Activated T-cell treated with anti-CD3 and anti-CD28 coated beads, Interleukin-2, amount 50 U/mL, for 1 hour (primary cell): ENCODE measurements around the gene MRPL52.
"Not testable (repeated sequence)": the region's sequence is repeated elsewhere in the genome, so short reads cannot be mapped to it uniquely, and the experiment has no call there.

Source experiments
- DNase-seq: peaks from one replicate; pipeline ENCODE4 v3.0.0-alpha.2; 2020

MRPL52 gene

GRCh38 chr14:22829661-22830442 is at the start of gene MRPL52:
TSS of gene MRPL52 (plus strand) at chr14:22829887. CDS start at chr14:22829913, 26 bp downstream.
- peak; percentile 87 for DNase-seq

- no peak for DNase-seq
Observed at GRCh38 chr14:22780105-22780679, 49.5 kb upstream of the MRPL52 start.

- DNase-seq: no peak
Observed at GRCh38 chr14:22780941-22781300, 48.8 kb upstream of the MRPL52 start.

DNA sequence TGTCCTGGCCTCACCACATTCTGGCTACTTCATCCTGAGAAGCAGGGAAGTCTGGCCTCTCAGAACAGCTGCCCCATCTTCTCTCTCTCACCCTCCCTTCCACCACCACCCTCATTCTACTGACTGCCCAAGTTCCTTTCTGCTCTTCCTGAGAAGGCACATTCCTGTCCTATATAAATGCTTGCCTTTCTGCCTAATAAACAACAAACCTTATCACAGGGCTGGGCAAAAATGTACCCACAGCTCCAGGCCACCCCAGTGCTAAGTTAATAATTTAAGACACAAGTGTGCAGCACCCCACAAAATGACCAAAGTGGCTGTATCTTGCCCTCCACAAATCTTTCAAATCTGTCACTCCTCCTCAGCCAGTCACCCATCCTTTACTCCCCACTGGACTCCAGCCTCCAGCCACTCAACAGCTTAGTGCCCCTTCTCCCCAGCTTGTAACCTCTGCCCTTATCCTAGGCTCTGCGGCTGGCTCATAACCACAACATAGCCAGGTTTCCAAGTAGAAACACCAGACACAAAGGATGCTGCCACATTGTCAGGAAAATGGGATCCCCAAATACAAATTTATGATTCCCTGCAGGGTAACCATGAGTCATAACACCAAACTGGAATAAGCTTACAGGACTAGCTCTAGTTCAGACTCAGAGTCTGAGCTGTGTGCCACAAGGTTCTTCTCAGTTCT is 48.2 kb upstream of the MRPL52 start:
- DNase-seq: no peak

- DNase-seq: no peak
Observed at GRCh38 chr14:22786685-22787084, 43.0 kb upstream of the MRPL52 start.

- DNase-seq: no peak
Observed at GRCh38 chr14:22791301-22791700, 38.4 kb upstream of the MRPL52 start.

DNA sequence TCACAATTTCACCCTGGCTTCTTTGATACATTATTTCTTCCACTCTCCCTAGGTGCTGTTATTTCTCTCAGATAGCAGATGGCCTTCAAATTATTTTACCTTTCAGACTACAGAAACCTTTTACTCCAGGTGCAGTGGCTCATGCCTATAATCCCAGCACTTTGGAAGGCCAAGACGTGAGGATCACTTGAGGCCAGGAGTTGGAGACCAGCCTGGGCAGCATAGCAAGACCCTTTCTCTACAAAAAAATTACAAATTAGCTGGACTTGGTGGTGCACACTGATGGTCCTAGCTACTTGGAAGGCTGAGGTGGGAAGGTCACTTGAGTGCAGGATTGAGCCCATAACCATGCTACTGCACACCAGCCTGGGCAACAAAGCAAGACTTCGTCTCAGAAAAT is 37.5 kb upstream of the MRPL52 start:
- DNase-seq: no peak

GRCh38 chr14:22793550-22793949 is 36.1 kb upstream of the MRPL52 start:
- not testable (repeated sequence) for DNase-seq

- DNase-seq: no peak
Observed at GRCh38 chr14:22793976-22794375, 35.7 kb upstream of the MRPL52 start.

GRCh38 chr14:22794551-22794951 is 35.1 kb upstream of the MRPL52 start:
- DNase-seq: no peak

DNA sequence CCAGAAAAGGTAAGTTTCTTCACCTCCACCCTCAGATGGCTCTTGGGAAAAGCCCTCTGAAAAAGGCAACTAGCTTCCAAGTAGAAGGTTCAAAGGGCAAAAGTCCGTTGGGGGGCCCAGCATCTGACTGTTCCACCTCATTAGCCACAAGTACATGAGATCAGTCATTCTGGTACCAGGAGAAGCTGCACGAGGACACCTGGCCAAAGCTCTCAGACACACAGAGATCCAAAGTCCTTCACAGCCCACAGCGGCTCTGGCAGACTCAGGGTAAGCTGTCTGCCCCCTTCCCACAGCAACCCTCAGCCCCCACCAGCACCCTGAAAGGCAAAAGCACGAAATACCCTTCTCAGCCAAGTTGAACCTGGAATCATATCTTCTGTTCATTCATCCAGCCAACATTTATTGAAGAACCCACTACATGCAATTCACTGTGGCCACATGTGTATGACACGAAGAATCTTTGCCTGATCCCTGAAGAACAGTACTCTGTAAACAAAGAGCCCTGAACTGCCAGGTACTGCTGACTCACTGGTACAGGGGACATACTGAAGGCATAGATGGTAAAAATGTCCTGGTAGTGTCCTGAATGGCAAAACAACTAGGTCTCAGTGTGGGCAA is 33.5 kb upstream of the MRPL52 start:
- DNase-seq: no peak

GRCh38 chr14:22797017-22797917 is 32.4 kb upstream of the MRPL52 start:
- no peak for DNase-seq

DNA sequence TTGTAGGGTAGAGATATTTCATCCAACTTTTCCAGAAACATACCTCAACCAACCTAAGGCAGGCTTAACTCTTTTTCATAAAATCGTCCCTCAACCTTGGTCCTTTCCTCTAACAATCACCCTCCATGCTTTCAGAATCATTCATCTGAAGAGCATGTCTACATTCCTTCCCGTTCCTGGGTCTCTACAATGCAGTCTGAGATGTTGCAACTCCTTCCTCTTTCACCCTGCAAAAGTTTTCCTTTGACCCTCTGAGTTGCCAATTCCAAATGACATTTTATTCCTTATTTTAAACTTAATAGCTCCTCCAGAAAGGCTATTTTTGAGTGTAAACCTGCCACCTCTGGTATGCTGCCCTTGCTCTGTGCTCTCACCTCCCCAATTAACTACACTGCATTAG is 31.2 kb upstream of the MRPL52 start:
- no peak for DNase-seq

GRCh38 chr14:22800346-22800745 is 29.3 kb upstream of the MRPL52 start:
- DNase-seq: no peak

GRCh38 chr14:22801716-22802115 is 28.0 kb upstream of the MRPL52 start:
- DNase-seq: no peak

GRCh38 chr14:22802860-22803686 is 26.6 kb upstream of the MRPL52 start:
- no peak for DNase-seq

DNA sequence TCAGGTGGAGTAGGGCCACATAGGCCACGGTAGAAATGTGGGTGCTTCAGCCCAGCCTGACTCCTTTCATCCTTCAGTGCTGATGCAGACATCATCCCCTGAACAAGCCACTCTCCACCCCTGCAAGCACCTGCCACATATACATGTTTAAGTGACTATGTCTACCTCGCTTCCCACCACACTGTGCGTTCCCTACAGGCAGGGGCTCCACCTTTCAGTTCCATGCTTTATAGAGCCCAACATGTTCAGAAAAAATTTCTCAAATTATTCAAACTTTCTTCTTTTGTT is 26.1 kb upstream of the MRPL52 start:
- no peak for DNase-seq

- DNase-seq: not testable (repeated sequence)
Observed at GRCh38 chr14:22805235-22805634, 24.5 kb upstream of the MRPL52 start.

- DNase-seq: no peak
Observed at GRCh38 chr14:22807432-22808087, 22.1 kb upstream of the MRPL52 start.

GRCh38 chr14:22808388-22809209 is 21.1 kb upstream of the MRPL52 start:
- no peak for DNase-seq
